Fibroblast of lung (primary cell): ENCODE data around the gene C1QTNF5. TPM values are rescaled to one million over a fixed set of nuclear protein-coding genes. Genes with fewer than 3 reads are reported as not detected.

Experiments
- DNase-seq, 2 donors: peaks; one replicate each; pipeline versions ENCODE4 v3.0.0 to v3.0.0-alpha.2; 2010; ENCODE audit warnings: low read depth in 2 of 2
- H2AFZ ChIP-seq: 2 replicates; pipeline ENCODE4 v1.5.1; 2012; ENCODE audit warnings: low read length, control low read depth, inconsistent platforms
- H3K27ac ChIP-seq: 2 replicates; pipeline ENCODE4 v1.5.1; 2011; ENCODE audit warnings: low read length, control low read depth; ENCODE audit not compliant: insufficient read depth
- H3K27me3 ChIP-seq: 2 replicates; pipeline ENCODE4 v1.5.1; 2011; ENCODE audit warnings: mild to moderate bottlenecking, low read length; ENCODE audit not compliant: control insufficient read depth, insufficient read depth
- H3K36me3 ChIP-seq: 2 replicates; pipeline ENCODE4 v1.5.1; 2011; ENCODE audit warnings: low read length; ENCODE audit not compliant: control insufficient read depth, insufficient read depth
- H3K4me1 ChIP-seq: 2 replicates; pipeline ENCODE4 v1.5.1; 2011; ENCODE audit warnings: low read length; ENCODE audit not compliant: control insufficient read depth, insufficient read depth; ENCODE audit errors: extremely low read depth
- H3K4me2 ChIP-seq: 2 replicates; pipeline ENCODE4 v1.5.1; 2011; ENCODE audit warnings: low read length, control low read depth; ENCODE audit not compliant: insufficient read depth; ENCODE audit errors: extremely low read depth
- H3K4me3 ChIP-seq, 4 experiments: fragments of 200-600 bp in 1 of 4; sonication (generic) in 1 of 4; replicated peaks in 1 of 4; 2 replicates each; pipeline ENCODE4 v1.5.1; 2011 to 2016; ENCODE audit warnings: low read length in 4 of 4, low read depth in 3 of 4, mild to moderate bottlenecking in 3 of 4, control low read depth in 2 of 4, inconsistent platforms in 1 of 4, mixed read lengths in 1 of 4; ENCODE audit not compliant: insufficient read depth in 1 of 4; ENCODE audit errors: control extremely low read depth in 1 of 4
- H3K79me2 ChIP-seq: 2 replicates; pipeline ENCODE4 v1.5.1; 2012; ENCODE audit warnings: mild to moderate bottlenecking, low read length, inconsistent platforms; ENCODE audit not compliant: control insufficient read depth, insufficient read depth
- H3K9ac ChIP-seq: 2 replicates; pipeline ENCODE4 v1.5.1; 2011; ENCODE audit warnings: mild to moderate bottlenecking, low read length, control low read depth; ENCODE audit not compliant: insufficient read depth
- H3K9me3 ChIP-seq: 2 replicates; pipeline ENCODE4 v1.5.1; 2012; ENCODE audit warnings: low read depth, low read length; ENCODE audit not compliant: control insufficient read depth, insufficient read depth
- H4K20me1 ChIP-seq: 2 replicates; pipeline ENCODE4 v1.5.1; 2011; ENCODE audit warnings: low read length; ENCODE audit not compliant: control insufficient read depth, insufficient read depth; ENCODE audit errors: extremely low read depth
- EZH2 ChIP-seq: IDR thresholded peaks from 2 replicates; pipeline ENCODE4 v1.5.1; 2012; ENCODE audit warnings: low read length, control low read depth, mild to moderate bottlenecking; ENCODE audit errors: missing control alignments
- polyA plus RNA-seq, 2 donors: library from polyadenylated mRNA; depleted of rRNA in 1 of 2; stranded (reverse) in 1 of 2; unstranded in 1 of 2; fragments of >200 nt; gene quantifications; 2 replicates each; pipeline ENCODE4 v1.2.1, GENCODE V29; 2011 to 2012; ENCODE audit warnings: missing spikeins in 1 of 2
- total RNA-seq: library from RNA; depleted of rRNA; stranded (reverse); fragments of >200 nt; gene quantifications from 2 replicates; pipeline ENCODE4 v1.2.1, GENCODE V29; 2014
- TF ChIP-seq, protein P1 (sequence below), 2 donors: IDR thresholded peaks in 1 of 2; conservative IDR thresholded peaks in 1 of 2; 1 replicate in 1 of 2; 2 replicates in 1 of 2; pipeline ENCODE4 v1.5.1; 2011 to 2012; ENCODE audit warnings: low read length in 2 of 2, control low read depth in 1 of 2, inconsistent platforms in 1 of 2, low read depth in 1 of 2, mild to moderate bottlenecking in 1 of 2

C1QTNF5 gene
- total and polyA plus RNA-seq, 2 donors (not counting 1 experiment from before 2014, with no cell fraction given), result 13.4 to 32.0 TPM

DNA sequence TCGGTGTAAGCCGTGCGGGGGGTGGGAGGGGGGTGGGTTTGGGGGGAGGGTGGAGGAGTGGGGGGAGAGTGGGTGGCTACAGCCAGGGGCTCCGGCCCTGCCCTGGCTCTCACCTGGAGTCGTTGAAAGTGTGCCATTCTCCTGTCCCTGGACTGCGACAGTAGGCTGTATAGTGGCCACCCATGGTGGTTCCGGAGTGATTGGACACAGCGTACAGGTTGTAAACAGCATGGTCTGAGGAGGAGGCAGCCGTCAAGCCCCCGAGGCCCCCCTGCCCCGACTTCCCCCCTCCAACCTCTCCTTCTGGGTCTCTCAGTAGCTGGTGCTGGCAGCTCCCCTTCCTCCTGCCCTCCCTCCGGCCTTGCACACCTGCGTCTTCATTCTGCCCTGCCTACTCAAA lies 16.4 kb upstream of the C1QTNF5 start:
- Histone ChIP-seq H3K9me3 (no peaks in the 10 kb centered on the region), H4K20me1 (no peaks in the 10 kb centered on the region), H3K27ac (no peak overlapping the region), H3K79me2 (no peaks in the 10 kb centered on the region), H3K27me3 (no peaks in the 10 kb centered on the region), H3K4me2 (peak overlapping the region; percentile 100), H2AFZ (no peak overlapping the region), H3K9ac (no peak overlapping the region), H3K36me3 (no peaks in the 10 kb centered on the region), H3K4me1 (peaks cover 10% of the 10 kb centered on the region), H3K4me3 (peak overlapping the region in 1 of 4 experiments; percentile 66)
- DNase-seq, result no peak
- TF ChIP-seq, protein P1, sequence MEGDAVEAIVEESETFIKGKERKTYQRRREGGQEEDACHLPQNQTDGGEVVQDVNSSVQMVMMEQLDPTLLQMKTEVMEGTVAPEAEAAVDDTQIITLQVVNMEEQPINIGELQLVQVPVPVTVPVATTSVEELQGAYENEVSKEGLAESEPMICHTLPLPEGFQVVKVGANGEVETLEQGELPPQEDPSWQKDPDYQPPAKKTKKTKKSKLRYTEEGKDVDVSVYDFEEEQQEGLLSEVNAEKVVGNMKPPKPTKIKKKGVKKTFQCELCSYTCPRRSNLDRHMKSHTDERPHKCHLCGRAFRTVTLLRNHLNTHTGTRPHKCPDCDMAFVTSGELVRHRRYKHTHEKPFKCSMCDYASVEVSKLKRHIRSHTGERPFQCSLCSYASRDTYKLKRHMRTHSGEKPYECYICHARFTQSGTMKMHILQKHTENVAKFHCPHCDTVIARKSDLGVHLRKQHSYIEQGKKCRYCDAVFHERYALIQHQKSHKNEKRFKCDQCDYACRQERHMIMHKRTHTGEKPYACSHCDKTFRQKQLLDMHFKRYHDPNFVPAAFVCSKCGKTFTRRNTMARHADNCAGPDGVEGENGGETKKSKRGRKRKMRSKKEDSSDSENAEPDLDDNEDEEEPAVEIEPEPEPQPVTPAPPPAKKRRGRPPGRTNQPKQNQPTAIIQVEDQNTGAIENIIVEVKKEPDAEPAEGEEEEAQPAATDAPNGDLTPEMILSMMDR (conservative IDR thresholded peaks at IDR 0.05 in 1 of 2, IDR thresholded peaks at IDR 0.05 in 1 of 2; ENCODE audit: low read depth in 1 of 2, low read length in 2 of 2), result no peak
- no peak for TF ChIP-seq EZH2

DNA sequence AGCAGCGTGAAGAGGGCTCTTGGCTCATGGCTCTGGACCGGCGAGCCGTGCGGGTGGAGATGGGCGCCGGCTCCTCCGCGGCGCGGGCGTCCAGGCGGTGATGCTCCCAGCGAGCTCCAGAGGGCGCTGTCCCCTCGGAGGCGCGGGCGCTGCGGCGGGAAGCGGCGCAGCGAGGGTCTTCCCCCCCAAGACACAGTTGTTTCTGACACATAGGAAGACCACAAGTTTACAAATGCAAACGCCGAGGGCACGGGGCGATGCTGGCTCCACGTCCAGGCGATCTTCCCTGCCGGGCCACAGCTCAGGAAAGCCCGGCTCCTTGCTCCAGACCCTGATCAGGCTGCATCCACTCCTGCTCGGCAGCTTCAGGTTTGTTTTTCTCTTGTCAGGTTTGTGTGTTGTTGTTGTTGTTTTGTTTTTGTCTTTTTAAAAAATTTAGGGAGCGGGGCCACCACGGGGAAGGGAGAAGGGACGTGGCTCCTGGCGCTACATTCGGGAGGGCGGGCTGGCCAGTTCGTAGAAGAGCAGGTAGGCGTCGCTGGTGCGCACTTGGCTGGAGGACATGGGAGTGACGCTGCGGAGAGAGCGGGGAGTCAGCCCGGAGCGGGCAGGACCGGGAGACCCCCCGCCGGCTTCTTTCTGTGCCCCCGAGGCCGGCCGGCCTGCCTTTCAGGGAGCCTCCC lies 15.8 kb upstream of the C1QTNF5 start:
- Histone ChIP-seq H3K9me3 (no peaks in the 10 kb centered on the region), H3K4me3 (peak overlapping the region; percentile 61 to 79 (median 66)), H4K20me1 (no peaks in the 10 kb centered on the region), H3K4me2 (peak overlapping the region; percentile 100), H3K27me3 (no peaks in the 10 kb centered on the region), H3K27ac (peak overlapping the region; percentile 63), H3K9ac (peak overlapping the region; percentile 53), H2AFZ (peak overlapping the region; percentile 97), H3K4me1 (peaks cover 5% of the 10 kb centered on the region), H3K79me2 (no peaks in the 10 kb centered on the region), H3K36me3 (no peaks in the 10 kb centered on the region)
- peak; percentile 64 to 75 for DNase-seq
- TF ChIP-seq, protein P1 (conservative IDR thresholded peaks at IDR 0.05 in 1 of 2, IDR thresholded peaks at IDR 0.05 in 1 of 2; ENCODE audit: low read depth in 1 of 2, low read length in 2 of 2), result peak; percentile 67 to 82
- TF ChIP-seq EZH2, result no peak

DNA sequence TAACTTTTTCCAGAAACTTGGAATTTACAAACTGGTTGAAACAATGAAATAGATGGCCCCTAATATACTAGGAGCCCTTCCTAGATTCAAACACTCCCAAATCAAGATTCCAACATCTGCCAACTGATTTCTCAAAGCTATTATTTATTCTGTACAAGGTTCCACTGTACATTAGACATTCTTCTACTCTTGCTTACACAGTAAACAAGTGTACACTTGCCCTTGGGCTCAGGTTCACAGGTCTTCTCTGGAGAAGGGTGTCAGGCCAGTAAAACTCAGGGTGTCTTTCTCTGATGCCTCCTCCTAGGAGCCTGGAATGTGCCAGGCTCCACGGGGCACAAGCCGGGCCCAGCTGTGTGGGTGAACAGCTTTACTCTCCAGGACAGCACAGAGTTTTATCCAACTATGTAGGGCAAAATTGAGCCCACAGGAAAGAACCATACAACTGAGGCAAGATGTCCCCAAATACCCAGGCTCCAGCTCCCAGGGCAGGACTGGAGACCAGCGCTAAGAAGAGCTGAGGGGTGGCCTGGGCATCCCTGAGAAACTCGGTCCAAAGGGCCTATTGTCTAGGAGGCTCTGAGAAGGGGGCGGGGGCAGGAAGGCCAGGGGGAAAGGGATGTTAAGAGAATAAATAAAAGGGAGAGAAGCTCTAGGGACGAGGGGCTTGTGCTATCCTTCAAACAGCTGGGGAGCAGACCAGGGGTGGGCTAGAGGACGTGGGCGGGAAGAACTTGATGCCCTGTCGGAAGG lies 14.6 kb upstream of the C1QTNF5 start:
- Histone ChIP-seq H3K4me3 (no peak overlapping the region), H4K20me1 (no peaks in the 10 kb centered on the region), H3K27ac (no peak overlapping the region), H3K36me3 (no peaks in the 10 kb centered on the region), H2AFZ (no peak overlapping the region), H3K9me3 (no peaks in the 10 kb centered on the region), H3K79me2 (no peaks in the 10 kb centered on the region), H3K27me3 (peaks cover 2% of the 10 kb centered on the region), H3K9ac (no peak overlapping the region), H3K4me2 (no peak overlapping the region), H3K4me1 (peaks cover 2% of the 10 kb centered on the region)
- DNase-seq, result no peak
- TF ChIP-seq, protein P1 (conservative IDR thresholded peaks at IDR 0.05 in 1 of 2, IDR thresholded peaks at IDR 0.05 in 1 of 2; ENCODE audit: low read depth in 1 of 2, low read length in 2 of 2), result no peak
- no peak for TF ChIP-seq EZH2
